ENCODE data around the gene CMTM6. TPM values are rescaled to one million over a fixed set of nuclear protein-coding genes. Genes with fewer than 3 reads are reported as not detected.

Gene CMTM6
- total and polyA plus RNA-seq, 7 donors, result 3.7 to 8.0 (median 5.5) TPM

DNA sequence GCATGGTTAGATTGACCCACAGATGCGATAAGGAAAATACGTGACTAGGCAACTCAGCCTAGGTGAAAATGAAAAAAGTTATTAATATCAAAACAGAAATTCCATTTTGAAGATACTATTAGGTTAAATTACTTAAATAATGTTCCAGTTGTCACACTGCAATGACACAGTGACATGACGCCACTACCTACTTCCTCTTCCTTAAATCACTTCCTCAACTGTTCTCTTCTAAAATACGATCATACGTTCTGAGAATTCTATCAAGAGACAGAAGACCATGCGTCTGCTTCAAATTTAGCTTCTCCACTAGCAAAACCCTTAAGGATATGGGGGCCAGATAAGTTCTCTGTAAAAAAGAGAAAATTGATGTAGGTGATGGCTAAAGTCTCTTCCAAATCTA lies 18.2 kb downstream of the CMTM6 start:
- DNase-seq (no peak), ATAC-seq (no peak)
- 87 to 88% (median 87%) methylated on average over 6 of the region's 6 CpGs for whole genome bisulfite sequencing, 3 donors
- no peak overlapping the region for H3K27ac ChIP-seq
- intact Hi-C loops (cut with DNase I), result no loop called here
- no peak overlapping the region for H3K4me3 ChIP-seq
- H3K27me3 ChIP-seq (ENCODE audit: insufficient read depth in 3 of 3, low read length in 2 of 3), result no peaks in the 10 kb centered on the region
- H3K9me3 ChIP-seq, result no peaks in the 10 kb centered on the region
- H3K36me3 ChIP-seq (ENCODE audit: insufficient read depth in 1 of 2, low read depth in 1 of 2), result peaks cover 0 to 44% of the 10 kb centered on the region in 2 donors
- no peaks in the 10 kb centered on the region for H3K4me1 ChIP-seq
- TF ChIP-seq, protein P1, sequence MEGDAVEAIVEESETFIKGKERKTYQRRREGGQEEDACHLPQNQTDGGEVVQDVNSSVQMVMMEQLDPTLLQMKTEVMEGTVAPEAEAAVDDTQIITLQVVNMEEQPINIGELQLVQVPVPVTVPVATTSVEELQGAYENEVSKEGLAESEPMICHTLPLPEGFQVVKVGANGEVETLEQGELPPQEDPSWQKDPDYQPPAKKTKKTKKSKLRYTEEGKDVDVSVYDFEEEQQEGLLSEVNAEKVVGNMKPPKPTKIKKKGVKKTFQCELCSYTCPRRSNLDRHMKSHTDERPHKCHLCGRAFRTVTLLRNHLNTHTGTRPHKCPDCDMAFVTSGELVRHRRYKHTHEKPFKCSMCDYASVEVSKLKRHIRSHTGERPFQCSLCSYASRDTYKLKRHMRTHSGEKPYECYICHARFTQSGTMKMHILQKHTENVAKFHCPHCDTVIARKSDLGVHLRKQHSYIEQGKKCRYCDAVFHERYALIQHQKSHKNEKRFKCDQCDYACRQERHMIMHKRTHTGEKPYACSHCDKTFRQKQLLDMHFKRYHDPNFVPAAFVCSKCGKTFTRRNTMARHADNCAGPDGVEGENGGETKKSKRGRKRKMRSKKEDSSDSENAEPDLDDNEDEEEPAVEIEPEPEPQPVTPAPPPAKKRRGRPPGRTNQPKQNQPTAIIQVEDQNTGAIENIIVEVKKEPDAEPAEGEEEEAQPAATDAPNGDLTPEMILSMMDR (IDR thresholded peaks at IDR 0.05), result no peak

GRCh38 chr3:32483772-32484171 lies 18.9 kb downstream of the CMTM6 start:
- TF ChIP-seq, protein P1 (IDR thresholded peaks at IDR 0.05), result no peak
- ATAC-seq (no peak), DNase-seq (no peak)
- Histone ChIP-seq H3K9me3 (no peaks in the 10 kb centered on the region), H3K27ac (no peak overlapping the region), H3K4me3 (no peak overlapping the region), H3K36me3 (ENCODE audit: insufficient read depth in 1 of 2, low read depth in 1 of 2) (peaks cover 0 to 44% of the 10 kb centered on the region in 2 donors), H3K27me3 (ENCODE audit: insufficient read depth in 3 of 3, low read length in 2 of 3) (no peaks in the 10 kb centered on the region), H3K4me1 (no peaks in the 10 kb centered on the region)
- intact Hi-C loops (cut with DNase I), result no loop called here
- WGBS, 3 donors, result 51 to 73% (median 60%) methylated on average over 1 of the region's 1 CpG

- H3K4me3 ChIP-seq, result no peak overlapping the region
- no peaks in the 10 kb centered on the region for H3K27me3 ChIP-seq (ENCODE audit: insufficient read depth in 3 of 3, low read length in 2 of 3)
- no peak for ATAC-seq
- intact Hi-C loops (cut with DNase I), result no loop called here
- no peaks in the 10 kb centered on the region for H3K9me3 ChIP-seq
- no peak overlapping the region for H3K27ac ChIP-seq
- H3K36me3 ChIP-seq (ENCODE audit: insufficient read depth in 1 of 2, low read depth in 1 of 2), result peaks cover 0 to 47% of the 10 kb centered on the region in 2 donors
- no peak for DNase-seq
- TF ChIP-seq, protein P1 (IDR thresholded peaks at IDR 0.05), result no peak
- 93 to 95% (median 95%) methylated on average over 1 of the region's 1 CpG for WGBS, 3 donors
- H3K4me1 ChIP-seq, result no peaks in the 10 kb centered on the region
These were observed 20.0 kb downstream of the CMTM6 start for GRCh38 chr3:32482693-32483092.

GRCh38 chr3:32481791-32482631 lies 20.6 kb downstream of the CMTM6 start:
- WGBS, 3 donors, result 85 to 95% (median 87%) methylated on average over 3 of the region's 3 CpGs
- ATAC-seq (no peak), DNase-seq (no peak)
- H3K9me3 ChIP-seq, result no peaks in the 10 kb centered on the region
- H3K4me3 ChIP-seq, result no peak overlapping the region
- H3K27me3 ChIP-seq (ENCODE audit: insufficient read depth in 3 of 3, low read length in 2 of 3), result no peaks in the 10 kb centered on the region
- no peak overlapping the region for H3K27ac ChIP-seq
- peaks cover 0 to 42% of the 10 kb centered on the region in 2 donors for H3K36me3 ChIP-seq (ENCODE audit: insufficient read depth in 1 of 2, low read depth in 1 of 2)
- no peaks in the 10 kb centered on the region for H3K4me1 ChIP-seq
- TF ChIP-seq, protein P1 (IDR thresholded peaks at IDR 0.05), result no peak
- intact Hi-C loops (cut with DNase I), result no loop called here
